OCI-LY1 (cell line): Measurements from ENCODE around the gene EPO.

ENCODE experiments used
- CTCF ChIP-seq: fragments of 200-600 bp; sonication (generic), shearing (Covaris generic); IDR thresholded peaks from 2 replicates; pipeline ENCODE4 v1.5.1; 2017; ENCODE audit warnings: mild to moderate bottlenecking, antibody characterized with exemption, low read length, moderate library complexity, mixed read lengths
- EZH2 ChIP-seq: fragments of 200-600 bp; sonication (generic), shearing (Covaris generic); IDR thresholded peaks from 2 replicates; pipeline ENCODE4 v1.8.0; 2017; ENCODE audit warnings: borderline replicate concordance, mixed run types, mild to moderate bottlenecking, antibody characterized with exemption, low read length, moderate library complexity, mixed read lengths

GRCh38 chr7:100683659-100684533 lies 36.4 kb upstream of the EPO start:
- TF ChIP-seq CTCF = no peak
- no peak for TF ChIP-seq EZH2
